ENCODE results near the gene FOXJ1.

Gene FOXJ1

DNA sequence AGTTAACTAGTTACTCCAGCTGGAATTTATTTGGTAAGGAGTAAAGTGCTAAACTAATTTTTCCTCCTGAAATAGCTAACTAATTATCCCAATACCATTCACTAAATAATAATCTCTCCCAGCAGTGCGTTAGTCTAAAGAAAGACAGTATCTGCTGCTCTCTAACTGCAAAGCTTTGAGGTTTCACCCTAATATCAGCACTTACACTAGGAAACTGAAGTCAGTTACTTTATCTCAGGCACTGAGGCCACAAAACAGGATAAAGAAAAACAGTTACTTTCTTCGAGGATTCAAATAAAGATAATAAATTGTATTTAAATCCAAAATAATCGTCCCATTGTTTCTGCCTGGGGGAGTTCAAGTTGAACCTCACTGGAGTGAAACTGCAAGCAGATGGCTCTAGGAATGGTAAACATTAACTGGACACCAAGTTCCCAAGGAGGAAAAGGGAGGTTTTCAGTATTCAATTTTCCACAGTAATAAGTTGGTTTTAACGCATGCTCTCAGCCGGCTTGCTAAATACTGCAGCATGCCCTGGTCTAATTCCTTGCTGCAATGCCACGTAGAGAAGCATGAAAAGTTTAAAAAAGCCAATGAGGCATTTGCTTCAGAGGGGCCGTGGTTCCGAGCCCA is 20.0 kb upstream of the FOXJ1 start:
- DNase-seq (ENCODE audit: low read depth), result no peak

- DNase-seq (ENCODE audit: low read depth), result no peak
Observed at GRCh38 chr17:76159157-76159556, 18.1 kb upstream of the FOXJ1 start.

DNA sequence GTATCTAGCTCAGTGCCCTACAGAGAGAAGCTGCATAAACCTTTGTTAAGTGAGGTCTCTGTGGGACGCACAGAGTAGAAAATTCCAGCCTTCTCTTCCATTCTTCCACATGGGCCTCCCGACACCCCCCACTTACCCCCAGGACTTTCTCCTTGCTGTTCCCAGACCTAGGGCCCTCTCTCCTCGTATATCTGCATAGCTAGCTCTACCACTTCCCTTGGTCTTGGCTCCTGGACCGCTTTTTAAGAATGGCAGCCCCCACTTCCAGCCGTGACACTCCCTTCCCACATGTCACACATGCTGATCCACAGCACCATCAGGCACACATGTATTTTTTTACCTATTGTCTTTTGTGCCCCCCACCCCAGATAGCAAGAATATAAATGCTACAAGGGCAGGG is 16.7 kb upstream of the FOXJ1 start:
- no peak for DNase-seq (ENCODE audit: low read depth)

- DNase-seq (ENCODE audit: low read depth), result no peak
Observed at GRCh38 chr17:76156662-76156991, 15.6 kb upstream of the FOXJ1 start.

DNA sequence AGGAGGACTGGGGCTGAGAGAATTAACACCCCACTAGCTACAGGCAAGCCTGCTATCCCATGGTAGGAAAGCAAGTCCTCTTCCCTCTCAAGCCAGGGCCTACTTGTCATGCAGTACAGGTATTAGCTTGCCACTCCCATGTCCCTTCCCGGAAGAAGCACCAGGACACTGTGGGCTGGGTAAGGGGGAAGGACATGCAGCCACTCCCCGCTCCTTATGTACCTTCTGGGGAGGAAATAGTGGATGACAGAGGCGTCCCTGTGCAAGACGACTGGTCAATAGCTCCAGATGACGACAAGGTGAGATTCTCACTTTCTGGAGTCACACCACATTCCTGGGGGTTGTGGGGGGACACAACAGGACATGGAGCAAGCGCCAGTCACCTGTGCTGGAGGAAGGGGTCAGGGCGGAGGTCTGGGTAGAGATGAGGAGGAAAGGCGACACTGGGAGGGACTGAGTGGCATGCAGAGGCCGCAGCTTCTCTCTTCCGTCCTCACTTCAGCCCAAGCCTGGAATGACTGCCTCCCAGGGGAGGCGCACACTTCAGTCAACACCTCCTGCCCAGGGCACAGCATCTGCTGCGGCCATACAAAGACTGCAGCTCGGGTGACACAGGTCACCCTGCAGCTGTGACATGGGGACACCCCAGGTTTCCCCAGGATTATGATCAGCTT is 15.1 kb upstream of the FOXJ1 start:
- no peak for DNase-seq (ENCODE audit: low read depth)

DNA sequence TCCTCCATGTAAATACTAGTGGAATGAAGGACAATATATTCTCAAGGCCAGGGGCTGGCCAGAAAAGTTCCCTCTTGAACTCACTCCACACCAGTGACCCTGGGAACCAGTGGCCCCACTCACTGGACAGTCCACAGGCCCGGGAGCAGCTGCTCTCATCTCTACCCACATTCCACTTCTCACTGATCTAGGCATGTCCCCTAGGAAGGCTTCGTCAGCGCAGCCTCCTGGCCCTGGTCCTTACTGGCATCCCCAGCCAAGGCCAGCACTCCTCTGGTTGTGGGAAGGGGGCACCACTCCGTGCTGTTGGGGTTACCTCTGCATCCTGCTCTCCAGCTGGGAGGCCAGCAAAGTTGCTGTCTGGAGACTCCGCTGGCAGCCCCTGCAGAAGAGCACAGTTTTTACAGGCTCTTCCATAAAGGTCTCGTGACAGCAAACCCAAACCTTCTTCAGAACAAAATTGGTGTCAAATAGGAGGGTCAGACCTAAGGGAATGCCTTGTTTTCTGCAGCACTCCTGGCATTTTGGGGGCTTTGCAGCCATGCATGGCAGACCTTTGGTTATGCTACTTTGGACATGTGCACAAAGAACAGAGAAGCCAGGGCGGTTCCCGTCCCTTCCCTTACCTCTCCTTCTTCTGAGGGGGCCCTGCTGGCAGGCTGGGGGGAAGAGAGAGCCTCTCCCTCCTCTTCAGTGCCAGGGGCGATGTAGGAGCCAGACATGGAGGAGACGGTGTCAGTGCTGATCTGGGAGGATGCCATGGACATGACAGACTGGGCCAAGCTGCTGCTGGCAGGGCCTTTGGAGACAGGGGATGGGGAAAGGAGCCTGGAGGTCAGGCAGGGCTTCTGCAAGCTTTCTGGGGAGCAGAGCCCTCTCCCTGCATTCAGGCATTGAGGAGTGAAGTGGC is 14.1 kb upstream of the FOXJ1 start:
- no peak for DNase-seq (ENCODE audit: low read depth)

- DNase-seq (ENCODE audit: low read depth), result no peak
Observed at GRCh38 chr17:76154292-76154691, 13.2 kb upstream of the FOXJ1 start.

- DNase-seq (ENCODE audit: low read depth), result no peak
Observed at GRCh38 chr17:76153640-76154039, 12.6 kb upstream of the FOXJ1 start.

GRCh38 chr17:76153202-76153601 is 12.2 kb upstream of the FOXJ1 start:
- no peak for DNase-seq (ENCODE audit: low read depth)

DNA sequence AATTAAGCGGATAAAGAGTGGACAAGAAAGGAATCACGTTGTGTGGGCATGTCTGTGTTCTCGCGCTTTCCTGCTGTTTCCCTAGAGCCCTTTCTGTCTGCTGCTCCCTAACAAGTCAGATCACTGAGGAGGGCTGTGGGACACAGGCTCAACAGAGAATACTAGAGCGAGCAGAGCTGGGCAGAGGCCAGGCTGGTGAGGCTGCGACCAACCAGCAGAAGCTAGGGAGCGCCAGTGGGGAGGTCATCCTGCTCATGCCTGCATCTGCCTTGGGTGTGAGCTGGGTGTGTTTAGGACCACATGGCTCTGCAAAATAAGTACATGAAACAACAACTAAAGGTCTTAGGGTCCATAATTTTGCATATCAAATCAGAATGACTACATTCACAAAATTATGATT is 11.5 kb upstream of the FOXJ1 start:
- DNase-seq (ENCODE audit: low read depth), result no peak

GRCh38 chr17:76151896-76152454 is 10.9 kb upstream of the FOXJ1 start:
- DNase-seq (ENCODE audit: low read depth), result no peak

DNA sequence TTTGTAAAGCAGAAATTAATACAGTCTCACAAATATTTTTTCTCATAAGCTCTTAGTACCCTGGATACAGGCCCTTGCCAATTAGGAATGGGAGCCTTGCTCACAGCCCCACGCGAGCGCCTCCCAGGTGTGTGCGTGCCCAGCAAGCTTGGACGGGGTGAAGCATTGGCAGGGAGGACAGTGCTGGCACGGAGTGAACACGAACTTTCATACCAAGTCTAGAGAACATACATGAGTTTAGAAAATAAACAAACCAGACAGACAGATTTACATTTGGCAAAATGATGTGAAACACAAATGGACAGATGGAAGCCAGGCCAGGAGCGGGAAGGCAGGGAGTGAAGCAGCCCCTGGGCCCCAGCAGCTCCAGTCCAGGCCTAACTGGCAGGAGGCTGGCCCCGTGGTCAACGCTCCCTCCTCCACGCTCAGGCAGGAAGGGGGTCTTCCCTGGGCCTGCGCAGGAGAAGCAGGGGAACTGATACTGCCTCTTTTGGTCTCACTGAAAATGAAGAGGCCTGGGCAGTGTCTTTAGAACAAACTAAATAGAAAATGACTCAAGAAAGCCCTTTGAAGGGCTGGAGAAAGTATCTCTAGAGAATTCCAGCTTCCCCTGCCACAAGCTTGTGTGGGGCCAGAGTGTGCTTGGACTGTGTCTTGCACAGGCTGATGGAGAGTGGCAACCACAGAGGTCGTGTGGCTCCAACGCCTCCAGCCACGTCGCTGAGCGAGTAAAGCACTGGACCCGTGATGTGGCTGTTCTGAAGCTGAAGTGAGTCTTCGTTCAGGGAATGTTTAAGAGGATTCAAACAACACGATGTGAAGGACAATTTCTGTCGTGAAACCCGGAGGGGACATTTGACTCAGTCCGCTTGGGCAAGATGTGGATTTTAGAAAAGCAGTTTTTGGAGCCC is 9.9 kb upstream of the FOXJ1 start:
- no peak for DNase-seq (ENCODE audit: low read depth)

DNA sequence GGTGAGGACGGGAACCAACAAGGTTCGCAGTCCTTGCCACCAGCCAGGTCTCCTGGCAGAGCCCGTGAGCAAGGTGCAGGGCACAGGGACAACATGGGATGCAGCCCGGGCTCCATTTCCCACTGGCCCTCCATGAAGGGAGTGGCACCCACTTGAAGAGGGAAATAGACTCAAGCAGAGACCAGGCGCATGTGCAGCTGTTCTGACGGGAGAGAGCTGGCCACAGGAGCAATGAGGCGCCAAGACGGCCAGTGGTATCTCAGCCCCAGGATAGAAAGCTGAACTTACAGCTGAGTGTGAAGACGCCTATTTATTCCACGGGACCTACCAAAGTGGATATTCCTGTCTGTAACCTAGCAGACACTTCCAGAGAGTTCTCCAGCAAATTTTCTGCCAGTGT is 8.2 kb upstream of the FOXJ1 start:
- no peak for DNase-seq (ENCODE audit: low read depth)

DNA sequence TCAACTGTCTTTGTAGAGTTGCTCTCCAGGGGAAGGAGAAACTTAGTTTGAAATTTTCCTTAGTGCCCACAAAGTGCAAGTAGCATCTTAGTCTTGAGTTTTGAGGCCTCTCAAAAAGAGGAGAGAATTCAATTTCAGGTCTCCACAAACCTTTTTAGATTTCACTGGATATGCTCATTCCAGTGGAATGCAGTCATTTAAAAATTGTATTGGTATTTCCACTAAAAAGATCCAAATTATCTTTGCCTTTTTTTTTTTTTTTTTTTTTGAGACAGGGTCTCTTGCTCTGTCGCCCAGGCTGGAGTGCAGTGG is 6.9 kb upstream of the FOXJ1 start:
- no peak for DNase-seq (ENCODE audit: low read depth)

GRCh38 chr17:76147211-76148014 is 6.4 kb upstream of the FOXJ1 start:
- no peak for DNase-seq (ENCODE audit: low read depth)

GRCh38 chr17:76146053-76146851 is 5.2 kb upstream of the FOXJ1 start:
- DNase-seq (ENCODE audit: low read depth), result no peak

DNA sequence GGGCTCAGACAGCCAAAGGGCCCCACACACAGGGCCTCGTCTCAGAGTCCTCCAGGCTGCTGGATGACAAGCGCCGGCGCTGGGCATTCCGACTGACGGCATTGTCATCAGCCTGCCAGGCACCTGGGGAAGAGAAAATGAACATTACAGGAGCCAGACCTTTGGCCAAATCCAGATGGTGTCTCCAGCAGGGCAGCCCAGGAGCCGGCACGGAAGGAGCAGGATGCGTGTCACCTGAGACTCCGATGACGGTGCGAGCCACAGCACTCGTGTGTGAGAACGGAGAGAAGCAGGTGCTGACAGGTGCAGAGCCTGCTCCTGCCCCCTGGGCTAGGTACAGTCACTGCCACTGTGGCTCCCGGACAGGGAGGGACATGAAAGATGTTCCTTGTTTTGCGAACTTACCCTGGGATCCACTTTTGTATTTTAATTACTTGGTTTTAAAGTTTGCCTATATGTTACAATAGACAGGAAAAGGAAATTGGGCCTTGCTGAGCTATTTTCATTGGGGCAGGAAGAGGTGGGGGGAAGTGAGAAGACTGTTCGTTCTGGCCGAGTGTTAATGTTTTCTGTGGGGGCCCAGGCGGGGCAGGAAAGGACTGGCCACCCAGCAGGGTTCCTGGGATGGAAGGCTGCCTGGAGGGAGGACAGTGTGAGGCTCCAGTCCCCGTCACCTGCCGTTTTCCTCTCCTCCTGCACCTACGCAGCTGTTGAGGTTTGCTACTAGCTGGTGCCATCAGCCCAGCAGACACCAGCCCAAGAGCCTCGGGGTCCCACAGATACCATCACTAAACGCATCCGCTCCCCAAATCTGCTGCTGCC is 4.4 kb upstream of the FOXJ1 start:
- no peak for DNase-seq (ENCODE audit: low read depth)

DNA sequence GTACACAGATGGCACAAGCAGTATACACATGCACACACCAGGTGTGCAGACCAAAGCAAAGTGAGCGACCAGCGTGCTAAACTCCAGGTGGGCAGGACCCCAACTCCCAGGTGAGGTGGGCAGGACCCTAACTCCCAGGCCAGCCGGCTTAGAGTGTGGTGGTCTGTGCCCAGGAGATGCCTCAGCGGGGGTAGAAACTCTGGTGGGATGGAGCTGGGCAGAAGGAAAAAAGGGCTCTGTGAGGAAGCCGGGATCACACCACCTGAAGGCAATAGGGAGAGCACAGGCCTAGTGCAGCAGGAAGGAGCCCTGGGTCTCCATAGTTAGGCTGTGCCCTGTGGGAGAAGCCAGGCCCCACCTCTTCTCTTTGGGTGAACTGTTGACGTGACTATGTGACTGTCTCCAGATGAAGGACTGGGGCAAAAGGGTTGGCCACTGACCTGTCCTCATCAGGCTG is 1.6 kb upstream of the FOXJ1 start:
- no peak for DNase-seq (ENCODE audit: low read depth)

GRCh38 chr17:76142039-76142584 is 1.1 kb upstream of the FOXJ1 start:
- no peak for DNase-seq (ENCODE audit: low read depth)

All from HS-27A (cell line).